Measurements from ENCODE around the gene MRM3. TPM values are rescaled to one million over a fixed set of nuclear protein-coding genes. Genes with fewer than 3 reads are reported as not detected.

MRM3 gene
- total and polyA plus RNA-seq, 2 experiments from 2014 or later = 17.7 to 23.4 TPM

- Histone ChIP-seq H3K4me3 (no peak overlapping the region), H2AFZ (no peak overlapping the region), H3K4me1 (ENCODE audit: insufficient read depth) (0 out of 2 replicates have a peak, but pooled peaks cover 7% of the 10 kb centered on the region), H3K9me2 (ENCODE audit: insufficient read depth) (no peaks in the 10 kb centered on the region), H3K27me3 (ENCODE audit: insufficient read depth) (no peaks in the 10 kb centered on the region), H3K79me2 (replicated peaks; ENCODE audit: insufficient read depth) (peaks cover 72% of the 10 kb centered on the region), H3K36me3 (ENCODE audit: insufficient read depth) (peaks cover 5% of the 10 kb centered on the region; the same call in 1 of the 2 replicates), H3K27ac (ENCODE audit: low read depth) (no peak overlapping the region; the same call in 1 of the 2 replicates), H3F3A (replicated peaks; ENCODE audit: low read depth) (no peaks in the 10 kb centered on the region), H4K20me1 (replicated peaks; ENCODE audit: insufficient read depth) (peaks cover 5% of the 10 kb centered on the region), H3K4me2 (no peak overlapping the region)
- Mint-ChIP-seq H3K27ac (no peak overlapping the region), H3K4me3 (no peak overlapping the region), H3K4me1 (peaks cover 9% of the 10 kb centered on the region), H3K9me3 (no peaks in the 10 kb centered on the region; the same call in 2 of the 3 replicates), H3K36me3 (ENCODE audit: low read depth) (peaks cover 19% of the 10 kb centered on the region), H3K27me3 (ENCODE audit: insufficient read depth, low read depth, poor library complexity) (peaks cover 4% of the 10 kb centered on the region)
- DNase-seq (ENCODE audit: low spot score) (no peak), ATAC-seq (no peak)
- TF ChIP-seq REST (IDR thresholded peaks at IDR 0.05; ENCODE audit: unreplicated experiment) (no peak), STAT1 (IDR thresholded peaks at IDR 0.05; ENCODE audit: unreplicated experiment) (no peak), POLR2AphosphoS5 (IDR thresholded peaks at IDR 0.05; ENCODE audit: low read depth) (no peak), CREB1 (CRISPR knock-in tag; IDR thresholded peaks at IDR 0.05; ENCODE audit: low read depth) (no peak), NANOG (IDR thresholded peaks at IDR 0.05; ENCODE audit: borderline replicate concordance) (no peak), EZH2 (IDR thresholded peaks at IDR 0.05; ENCODE audit: low read depth, unreplicated experiment) (no peak), JUNB (IDR thresholded peaks at IDR 0.05; ENCODE audit: unreplicated experiment) (no peak), ETS1 (IDR thresholded peaks at IDR 0.05) (no peak), ZNF331 (CRISPR knock-in tag; IDR thresholded peaks at IDR 0.05; ENCODE audit: low read depth) (no peak), CTCF (conservative IDR thresholded peaks at IDR 0.05; ENCODE audit: low read depth in 2 of 2) (no peak), ZNF462 (CRISPR knock-in tag; IDR thresholded peaks at IDR 0.05) (no peak), ZNF114 (CRISPR knock-in tag; IDR thresholded peaks at IDR 0.05) (no peak), EZH2phosphoT487 (IDR thresholded peaks at IDR 0.05; ENCODE audit: unreplicated experiment) (no peak)
These were observed 48.2 kb downstream of the MRM3 start for GRCh38 chr17:830381-830780.
